Choroid plexus epithelial cell (primary cell): Measurements from ENCODE around the gene DSG3.

Source experiments
- DNase-seq: peaks from one replicate; pipeline ENCODE4 v3.0.0-alpha.2; 2010; ENCODE audit warnings: low read depth
- H3K4me3 ChIP-seq: 2 replicates; pipeline ENCODE4 v1.5.1; 2011; ENCODE audit warnings: low read depth, mild to moderate bottlenecking, control low read depth, low read length, moderate library complexity
- TF ChIP-seq, protein P1 (sequence below): conservative IDR thresholded peaks from 2 replicates; pipeline ENCODE4 v1.5.1; 2011; ENCODE audit warnings: low read depth, mild to moderate bottlenecking, control low read depth, inconsistent platforms, low read length, moderate library complexity

DSG3 gene

DNA sequence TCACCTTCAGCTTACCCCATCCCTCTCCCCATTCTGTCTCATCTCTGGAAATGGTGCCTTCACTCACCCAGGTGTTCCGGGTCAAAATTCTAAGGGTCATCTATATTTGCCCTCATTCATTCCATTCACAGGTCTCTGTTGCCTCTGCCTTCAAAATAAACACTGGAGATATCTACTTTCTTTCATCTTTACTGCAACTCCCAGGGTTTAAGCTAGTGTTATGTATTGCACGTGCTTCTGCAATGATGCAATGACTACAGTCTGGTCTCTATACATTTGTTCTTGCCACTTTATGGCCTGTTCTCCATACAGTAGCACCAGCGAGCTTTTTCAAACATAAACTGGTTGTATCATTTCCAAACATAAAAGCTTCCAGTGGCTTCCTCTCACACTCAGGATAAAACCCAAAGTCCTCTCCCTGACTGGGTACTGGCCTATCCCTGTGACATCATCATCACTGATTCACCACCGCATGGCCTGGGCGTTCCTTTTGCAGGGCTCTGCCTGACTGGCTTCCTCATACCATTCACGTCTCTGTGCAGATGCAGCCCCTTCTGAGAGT is 64.7 kb downstream of the DSG3 start:
- no peak overlapping the region for H3K4me3 ChIP-seq
- TF ChIP-seq, protein P1, sequence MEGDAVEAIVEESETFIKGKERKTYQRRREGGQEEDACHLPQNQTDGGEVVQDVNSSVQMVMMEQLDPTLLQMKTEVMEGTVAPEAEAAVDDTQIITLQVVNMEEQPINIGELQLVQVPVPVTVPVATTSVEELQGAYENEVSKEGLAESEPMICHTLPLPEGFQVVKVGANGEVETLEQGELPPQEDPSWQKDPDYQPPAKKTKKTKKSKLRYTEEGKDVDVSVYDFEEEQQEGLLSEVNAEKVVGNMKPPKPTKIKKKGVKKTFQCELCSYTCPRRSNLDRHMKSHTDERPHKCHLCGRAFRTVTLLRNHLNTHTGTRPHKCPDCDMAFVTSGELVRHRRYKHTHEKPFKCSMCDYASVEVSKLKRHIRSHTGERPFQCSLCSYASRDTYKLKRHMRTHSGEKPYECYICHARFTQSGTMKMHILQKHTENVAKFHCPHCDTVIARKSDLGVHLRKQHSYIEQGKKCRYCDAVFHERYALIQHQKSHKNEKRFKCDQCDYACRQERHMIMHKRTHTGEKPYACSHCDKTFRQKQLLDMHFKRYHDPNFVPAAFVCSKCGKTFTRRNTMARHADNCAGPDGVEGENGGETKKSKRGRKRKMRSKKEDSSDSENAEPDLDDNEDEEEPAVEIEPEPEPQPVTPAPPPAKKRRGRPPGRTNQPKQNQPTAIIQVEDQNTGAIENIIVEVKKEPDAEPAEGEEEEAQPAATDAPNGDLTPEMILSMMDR = no peak
- DNase-seq = peak; percentile 87

DNA sequence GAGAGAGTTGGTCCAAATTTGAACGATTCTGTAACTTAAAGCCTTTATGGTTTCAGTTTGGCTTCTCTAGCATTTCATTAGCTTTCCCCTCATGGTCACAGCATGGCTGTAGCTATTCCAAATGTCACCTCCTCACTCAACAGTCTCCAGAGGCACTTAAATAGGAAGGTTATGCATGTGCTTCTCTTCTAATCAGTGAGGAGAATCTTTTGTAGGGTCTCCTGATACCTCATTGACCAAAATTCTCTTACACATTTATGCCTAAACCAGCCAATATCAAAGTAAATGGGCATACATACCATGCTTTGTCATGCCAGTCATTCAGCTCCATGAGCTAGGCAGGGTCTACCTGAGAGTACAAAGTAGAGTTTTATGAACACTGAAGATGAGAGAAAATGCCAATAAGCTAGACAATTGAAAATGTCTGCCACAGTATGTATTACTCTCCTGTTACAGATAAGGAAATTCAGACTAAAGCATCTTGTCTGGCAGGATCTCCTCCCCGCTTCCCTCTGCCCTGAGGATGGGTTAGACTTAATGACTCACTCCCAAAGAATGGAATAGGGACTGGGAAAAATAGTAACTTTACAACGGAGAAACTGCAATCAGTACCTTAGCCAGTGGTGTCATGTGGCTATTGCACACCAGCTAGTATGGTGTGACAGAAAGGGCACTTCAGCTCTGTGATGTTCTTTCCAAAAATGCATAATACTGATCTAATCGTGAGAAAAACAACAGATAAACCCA is 65.8 kb downstream of the DSG3 start:
- no peak overlapping the region for H3K4me3 ChIP-seq
- peak; percentile 79 for DNase-seq
- TF ChIP-seq, protein P1 = no peak

DNA sequence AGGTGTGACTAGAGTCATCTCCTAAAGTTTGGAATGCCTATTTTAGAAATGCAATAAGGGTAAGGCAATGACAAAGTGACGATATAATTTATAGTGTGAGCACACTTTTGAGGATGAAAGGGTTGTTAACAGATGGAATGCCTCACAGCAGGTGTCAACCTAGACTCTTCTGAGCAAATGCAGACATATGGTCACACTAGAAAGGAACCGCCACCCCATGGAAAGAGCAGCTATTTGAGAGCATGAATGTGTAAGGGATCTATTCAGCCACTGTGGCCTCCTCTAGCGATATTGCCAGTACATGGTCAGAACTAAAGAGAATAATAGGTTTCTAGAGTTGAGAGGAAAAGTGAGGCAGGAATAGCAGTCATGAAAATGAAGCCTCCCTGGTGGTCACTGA is 68.9 kb downstream of the DSG3 start:
- H3K4me3 ChIP-seq = no peak overlapping the region
- no peak for DNase-seq
- TF ChIP-seq, protein P1 = no peak

DNA sequence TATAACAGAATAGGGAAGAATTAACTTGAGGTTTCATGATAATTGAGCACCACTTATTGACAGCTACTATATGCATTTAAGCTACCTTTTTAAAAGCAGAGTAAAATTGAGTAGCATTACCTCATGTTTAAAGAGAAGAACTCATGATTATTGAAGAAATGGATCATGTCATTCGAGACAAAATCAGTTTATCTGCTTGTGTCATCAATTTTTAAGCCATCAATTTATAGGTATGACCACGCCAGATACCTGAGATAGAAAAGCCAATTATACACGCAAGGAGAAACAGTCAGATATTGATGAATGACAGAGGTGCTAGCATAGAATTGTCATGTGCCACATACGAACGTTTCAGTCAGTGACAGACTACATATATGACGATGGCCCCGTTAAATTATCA is 78.8 kb downstream of the DSG3 start:
- no peak overlapping the region for H3K4me3 ChIP-seq
- no peak for DNase-seq
- TF ChIP-seq, protein P1 = no peak
